Neuronal stem cell (in vitro differentiated cells): ENCODE measurements around the gene CPA4.
A peak's percentile ranks its signal among the peaks of the same experiment; 100 is the strongest.

Experiments
- DNase-seq: peaks from one replicate; pipeline ENCODE4 v3.0.0-alpha.2; 2013; ENCODE audit warnings: low spot score
- H2AFZ ChIP-seq: one replicate; pipeline ENCODE4 v1.6.1; 2013; ENCODE audit warnings: mild to moderate bottlenecking, low read length, inconsistent platforms
- H2AK5ac ChIP-seq: 2 replicates; pipeline ENCODE4 v1.6.1; 2013; ENCODE audit warnings: low read depth, mild to moderate bottlenecking, inconsistent platforms, low read length, moderate library complexity, mixed read lengths
- H2BK120ac ChIP-seq: 2 replicates; pipeline ENCODE4 v1.6.1; 2013; ENCODE audit warnings: low read depth, mild to moderate bottlenecking, inconsistent platforms, low read length, moderate library complexity, mixed read lengths
- H2BK12ac ChIP-seq: one replicate; pipeline ENCODE4 v1.6.1; 2013; ENCODE audit warnings: low read length, inconsistent platforms
- H2BK15ac ChIP-seq: 2 replicates; pipeline ENCODE4 v1.6.1; 2013; ENCODE audit warnings: mild to moderate bottlenecking, low read length, inconsistent platforms, mixed read lengths
- H2BK5ac ChIP-seq: one replicate; pipeline ENCODE4 v1.6.1; 2013; ENCODE audit warnings: inconsistent platforms, mild to moderate bottlenecking, low read length, moderate library complexity
- H3K14ac ChIP-seq: one replicate; pipeline ENCODE4 v1.6.1; 2013; ENCODE audit warnings: low read length, inconsistent platforms
- H3K18ac ChIP-seq: 2 replicates; pipeline ENCODE4 v1.6.1; 2013; ENCODE audit warnings: low read length, inconsistent platforms
- H3K23ac ChIP-seq: 2 replicates; pipeline ENCODE4 v1.6.1; 2013; ENCODE audit warnings: low read depth, mild to moderate bottlenecking, mixed read lengths, low read length, inconsistent platforms; ENCODE audit not compliant: poor library complexity
- H3K27ac ChIP-seq: replicated peaks from 3 replicates; pipeline ENCODE4 v1.5.1; 2013; ENCODE audit warnings: low read length, inconsistent platforms
- H3K27me3 ChIP-seq, 3 experiments: 2 replicates each; pipeline ENCODE4 v1.6.1; 2013; ENCODE audit warnings: low read length in 3 of 3, mild to moderate bottlenecking in 2 of 3, inconsistent platforms in 1 of 3, low read depth in 1 of 3, mixed read lengths in 1 of 3, moderate library complexity in 1 of 3; ENCODE audit not compliant: control insufficient read depth in 3 of 3, insufficient read depth in 3 of 3
- H3K36me3 ChIP-seq, 2 donors: replicated peaks in 1 of 2; 2 replicates each; pipeline ENCODE4 v1.6.1; 2013; ENCODE audit warnings: low read length in 2 of 2; ENCODE audit not compliant: control insufficient read depth in 2 of 2, insufficient read depth in 2 of 2
- H3K4ac ChIP-seq: 2 replicates; pipeline ENCODE4 v1.6.1; 2013; ENCODE audit warnings: inconsistent platforms, mild to moderate bottlenecking, low read length, moderate library complexity
- H3K4me1 ChIP-seq, 2 donors: 1 replicate in 1 of 2; 2 replicates in 1 of 2; pipeline ENCODE4 v1.6.1; 2013; ENCODE audit warnings: low read length in 2 of 2, low read depth in 1 of 2; ENCODE audit not compliant: control insufficient read depth in 2 of 2, insufficient read depth in 1 of 2
- H3K4me2 ChIP-seq: one replicate; pipeline ENCODE4 v1.6.1; 2013; ENCODE audit warnings: mild to moderate bottlenecking, low read length, inconsistent platforms; ENCODE audit not compliant: insufficient read depth, poor library complexity, severe bottlenecking
- H3K4me3 ChIP-seq, 2 donors: 2 replicates each; pipeline ENCODE4 v1.5.1; 2013; ENCODE audit warnings: low read length in 2 of 2, mild to moderate bottlenecking in 2 of 2, inconsistent platforms in 1 of 2, moderate library complexity in 1 of 2
- H3K79me1 ChIP-seq: one replicate; pipeline ENCODE4 v1.6.1; 2013; ENCODE audit warnings: low read depth, mild to moderate bottlenecking, inconsistent platforms, low read length, moderate library complexity
- H3K9ac ChIP-seq: one replicate; pipeline ENCODE4 v1.6.1; 2013; ENCODE audit warnings: mild to moderate bottlenecking, low read depth, low read length, inconsistent platforms; ENCODE audit not compliant: poor library complexity
- H3K9me3 ChIP-seq, 2 donors: replicated peaks in 1 of 2; 2 replicates each; pipeline versions ENCODE3 to v1.6.1; 2013; ENCODE audit warnings: low read length in 2 of 2, mild to moderate bottlenecking in 2 of 2, inconsistent platforms in 1 of 2, low read depth in 1 of 2, mixed read lengths in 1 of 2, moderate library complexity in 1 of 2; ENCODE audit not compliant: control insufficient read depth in 2 of 2, insufficient read depth in 1 of 2
- H4K8ac ChIP-seq: one replicate; pipeline ENCODE4 v1.6.1; 2013; ENCODE audit warnings: low read depth, mild to moderate bottlenecking, inconsistent platforms, low read length, moderate library complexity
- H4K91ac ChIP-seq: one replicate; pipeline ENCODE4 v1.6.1; 2013; ENCODE audit warnings: low read length, low read depth, mild to moderate bottlenecking, inconsistent platforms; ENCODE audit not compliant: poor library complexity
- WGBS, 2 donors: extraction: QIAGEN DNeasy Blood & Tissue Kit; methylation state at CpG; one replicate each; pipeline ENCODE4 v1.1.7; 2013; ENCODE audit warnings: missing lambda C conversion rate in 2 of 2, mixed read lengths in 1 of 2; ENCODE audit not compliant: insufficient read length in 2 of 2, insufficient replicate concordance in 1 of 2; ENCODE audit errors: extremely low coverage in 2 of 2; 5-methylcytosine and 5-hydroxymethylcytosine counted together

The CPA4 gene

DNA sequence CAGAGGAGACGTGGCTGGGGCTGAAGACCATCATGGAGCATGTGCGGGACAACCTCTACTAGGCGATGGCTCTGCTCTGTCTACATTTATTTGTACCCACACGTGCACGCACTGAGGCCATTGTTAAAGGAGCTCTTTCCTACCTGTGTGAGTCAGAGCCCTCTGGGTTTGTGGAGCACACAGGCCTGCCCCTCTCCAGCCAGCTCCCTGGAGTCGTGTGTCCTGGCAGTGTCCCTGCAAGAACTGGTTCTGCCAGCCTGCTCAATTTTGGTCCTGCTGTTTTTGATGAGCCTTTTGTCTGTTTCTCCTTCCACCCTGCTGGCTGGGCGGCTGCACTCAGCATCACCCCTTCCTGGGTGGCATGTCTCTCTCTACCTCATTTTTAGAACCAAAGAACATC, 29.7 kb downstream of the CPA4 start:
- no peak overlapping the region for H3K9ac ChIP-seq
- H2BK15ac ChIP-seq = no peak overlapping the region
- H2AFZ ChIP-seq = no peak overlapping the region
- no peak overlapping the region for H2BK12ac ChIP-seq
- no peak overlapping the region for H2BK120ac ChIP-seq
- peaks cover 0 to 1% of the 10 kb centered on the region in 2 donors for H3K4me1 ChIP-seq
- no CpG with 5 or more reads among the region's 7 CpGs for WGBS, 2 donors
- no peak overlapping the region for H4K8ac ChIP-seq
- no peak overlapping the region for H3K27ac ChIP-seq
- no peaks in the 10 kb centered on the region for H3K27me3 ChIP-seq
- H3K36me3 ChIP-seq = no peaks in the 10 kb centered on the region
- H3K9me3 ChIP-seq = no peaks in the 10 kb centered on the region
- H3K4me3 ChIP-seq = no peak overlapping the region
- H3K4me2 ChIP-seq = no peak overlapping the region
- H3K79me1 ChIP-seq = no peaks in the 10 kb centered on the region
- no peak overlapping the region for H3K14ac ChIP-seq
- no peak overlapping the region for H4K91ac ChIP-seq
- H3K4ac ChIP-seq = no peak overlapping the region
- H2AK5ac ChIP-seq = no peak overlapping the region
- DNase-seq = no peak
- H2BK5ac ChIP-seq = no peak overlapping the region
- no peak overlapping the region for H3K23ac ChIP-seq
- H3K18ac ChIP-seq = peak overlapping the region; percentile 9

DNA sequence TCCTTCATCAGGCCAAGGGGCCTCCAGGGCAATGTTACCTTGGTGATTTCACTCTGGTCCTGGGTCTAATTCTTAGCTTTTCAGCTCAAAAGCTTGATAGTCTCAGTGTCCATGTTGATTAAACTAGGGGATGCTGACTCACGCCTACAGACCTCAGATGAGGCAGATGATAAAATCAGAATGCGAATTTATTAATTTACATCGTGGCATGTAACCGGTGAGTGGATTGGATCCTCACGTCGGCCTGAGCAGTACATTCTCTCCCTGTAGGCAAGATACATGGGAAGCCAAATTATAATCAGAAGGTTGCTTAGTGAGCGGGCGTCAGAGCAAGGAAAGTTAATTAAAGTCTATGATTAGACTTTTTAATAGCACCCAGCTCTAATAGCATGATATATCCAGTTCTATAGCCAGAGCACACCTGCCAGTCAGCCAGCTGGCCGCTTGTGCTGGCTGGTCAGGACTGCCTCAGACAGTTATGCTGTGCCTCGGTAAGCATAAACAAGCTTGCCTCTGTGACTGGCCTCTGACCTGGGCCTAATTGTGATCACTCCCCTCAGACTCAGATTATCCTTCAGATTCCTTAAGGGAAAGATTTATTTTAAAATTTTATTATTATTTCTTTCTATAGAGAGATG, 31.5 kb downstream of the CPA4 start:
- H3K9ac ChIP-seq = no peak overlapping the region
- H3K18ac ChIP-seq = no peak overlapping the region
- no peak overlapping the region for H3K14ac ChIP-seq
- H2AFZ ChIP-seq = no peak overlapping the region
- no peak overlapping the region for H2BK12ac ChIP-seq
- H4K91ac ChIP-seq = no peak overlapping the region
- no peak overlapping the region for H2BK5ac ChIP-seq
- no peak overlapping the region for H2BK120ac ChIP-seq
- WGBS, 2 donors = no CpG with 5 or more reads among the region's 10 CpGs
- H3K4me3 ChIP-seq = no peak overlapping the region
- H4K8ac ChIP-seq = no peak overlapping the region
- H2BK15ac ChIP-seq = no peak overlapping the region
- H3K36me3 ChIP-seq = no peaks in the 10 kb centered on the region
- DNase-seq = no peak
- H3K27ac ChIP-seq = no peak overlapping the region
- no peak overlapping the region for H3K4me2 ChIP-seq
- H3K9me3 ChIP-seq = no peaks in the 10 kb centered on the region
- H3K27me3 ChIP-seq = no peaks in the 10 kb centered on the region
- no peak overlapping the region for H2AK5ac ChIP-seq
- H3K4ac ChIP-seq = no peak overlapping the region
- H3K23ac ChIP-seq = no peak overlapping the region
- H3K4me1 ChIP-seq = peaks cover 0 to 1% of the 10 kb centered on the region in 2 donors
- H3K79me1 ChIP-seq = no peaks in the 10 kb centered on the region

DNA sequence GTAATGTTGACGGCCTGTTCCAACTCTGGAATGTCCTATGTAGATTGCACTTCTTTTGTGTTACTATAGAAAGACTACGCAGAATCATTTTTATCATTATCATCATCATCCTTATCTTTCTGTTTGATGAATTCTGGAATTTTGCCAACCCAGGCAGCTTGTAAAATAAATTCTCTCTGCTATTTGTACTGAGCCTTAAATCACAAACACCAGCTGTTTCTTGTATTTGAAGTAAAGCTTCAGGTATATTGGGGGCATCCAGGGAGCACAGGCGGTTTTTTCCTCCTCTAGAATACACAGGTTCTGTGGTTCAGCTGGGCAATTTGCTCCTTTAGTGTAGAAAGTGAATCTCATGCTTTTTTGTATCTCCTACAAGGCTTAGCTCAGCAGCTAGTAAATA, 36.7 kb downstream of the CPA4 start:
- H3K4ac ChIP-seq = no peak overlapping the region
- no peaks in the 10 kb centered on the region for H3K36me3 ChIP-seq
- H3K14ac ChIP-seq = no peak overlapping the region
- no peak overlapping the region for H2BK12ac ChIP-seq
- H3K27ac ChIP-seq = no peak overlapping the region
- no peak overlapping the region for H2AK5ac ChIP-seq
- no peak overlapping the region for H4K8ac ChIP-seq
- no peak for DNase-seq
- H2BK15ac ChIP-seq = no peak overlapping the region
- H4K91ac ChIP-seq = no peak overlapping the region
- no peaks in the 10 kb centered on the region for H3K79me1 ChIP-seq
- no peak overlapping the region for H3K9ac ChIP-seq
- no peak overlapping the region for H2BK120ac ChIP-seq
- no peak overlapping the region for H3K4me2 ChIP-seq
- H3K18ac ChIP-seq = no peak overlapping the region
- H2AFZ ChIP-seq = no peak overlapping the region
- WGBS, 2 donors = no CpG with 5 or more reads among the region's 3 CpGs
- no peak overlapping the region for H2BK5ac ChIP-seq
- no peak overlapping the region for H3K4me3 ChIP-seq
- no peaks in the 10 kb centered on the region for H3K4me1 ChIP-seq
- no peak overlapping the region for H3K23ac ChIP-seq
- no peaks in the 10 kb centered on the region for H3K9me3 ChIP-seq
- no peaks in the 10 kb centered on the region for H3K27me3 ChIP-seq

GRCh38 chr7:130332259-130333053, 39.5 kb downstream of the CPA4 start:
- Histone ChIP-seq H3K14ac (no peak overlapping the region), H3K4ac (no peak overlapping the region), H3K18ac (no peak overlapping the region), H3K36me3 (no peaks in the 10 kb centered on the region), H2BK12ac (no peak overlapping the region), H3K79me1 (no peaks in the 10 kb centered on the region), H3K23ac (no peak overlapping the region), H3K4me2 (no peak overlapping the region), H3K9ac (no peak overlapping the region), H3K4me1 (no peaks in the 10 kb centered on the region), H2AK5ac (no peak overlapping the region), H3K4me3 (no peak overlapping the region), H3K27ac (no peak overlapping the region), H2AFZ (no peak overlapping the region), H2BK120ac (no peak overlapping the region), H2BK5ac (no peak overlapping the region), H4K91ac (no peak overlapping the region), H3K27me3 (no peaks in the 10 kb centered on the region), H2BK15ac (no peak overlapping the region), H3K9me3 (no peaks in the 10 kb centered on the region), H4K8ac (no peak overlapping the region)
- WGBS, 2 donors = no CpG with 5 or more reads among the region's 4 CpGs
- DNase-seq = no peak
